Esophagus muscularis mucosa (tissue), 4 donors: ENCODE measurements around the gene PEX11G. TPM values are rescaled to one million over a fixed set of nuclear protein-coding genes. Genes with fewer than 3 reads are reported as not detected.

Experiments
- DNase-seq: peaks from one replicate; pipeline ENCODE4 v3.0.0-alpha.2; 2017; ENCODE audit errors: extremely low spot score
- H3K27ac ChIP-seq, 4 donors: fragments of 200-600 bp; sonication (generic); replicated peaks in 1 of 4; 1 replicate in 3 of 4; 2 replicates in 1 of 4; pipeline ENCODE4 v1.5.1; 2016 to 2019; ENCODE audit warnings: mild to moderate bottlenecking in 1 of 4
- H3K27me3 ChIP-seq, 4 donors: fragments of 200-600 bp; sonication (generic); one replicate each; pipeline versions ENCODE4 v1.5.1 to v1.6.0; 2016 to 2019
- H3K36me3 ChIP-seq, 4 donors: fragments of 200-600 bp; sonication (generic); one replicate each; pipeline ENCODE4 v1.5.1; 2016 to 2019
- H3K4me1 ChIP-seq, 4 donors: fragments of 200-600 bp; sonication (generic); one replicate each; pipeline ENCODE4 v1.5.1; 2016 to 2019
- H3K4me3 ChIP-seq, 4 donors: fragments of 200-600 bp; sonication (generic); 1 replicate in 2 of 4; 2 replicates in 2 of 4; pipeline ENCODE4 v1.5.1; 2016 to 2019; ENCODE audit warnings: mild to moderate bottlenecking in 4 of 4, moderate library complexity in 1 of 4
- H3K9me3 ChIP-seq, 4 donors: fragments of 200-600 bp; sonication (generic); 1 replicate in 3 of 4; 2 replicates in 1 of 4; pipeline ENCODE4 v1.5.1; 2016 to 2019
- CTCF ChIP-seq, 3 experiments: fragments of 200-600 bp in 2 of 3; fragments of 450-650 bp in 1 of 3; sonication (generic) in 2 of 3; IDR thresholded peaks; one replicate each; pipeline ENCODE4 v1.5.1; 2017 to 2019; ENCODE audit warnings: antibody characterized with exemption in 3 of 3, mild to moderate bottlenecking in 2 of 3, moderate library complexity in 1 of 3
- EP300 ChIP-seq: sonication (generic); formaldehyde crosslinking; IDR thresholded peaks from one replicate; pipeline ENCODE4 v1.6.1; 2017; ENCODE audit warnings: antibody characterized with exemption
- POLR2A ChIP-seq: fragments of 450-650 bp; IDR thresholded peaks from one replicate; pipeline ENCODE4 v1.6.1; 2017; ENCODE audit warnings: antibody characterized with exemption, moderate library complexity, mild to moderate bottlenecking, low read depth
- POLR2AphosphoS5 ChIP-seq, 2 donors: sonication (generic); formaldehyde crosslinking; IDR thresholded peaks; one replicate each; pipeline ENCODE4 v1.6.1; 2017; ENCODE audit warnings: antibody characterized with exemption in 2 of 2
- WGBS: methylation state at CpG from one replicate; pipeline ENCODE4 v1.1.5; 2018; 5-methylcytosine and 5-hydroxymethylcytosine counted together
- intact Hi-C: fragments of 100-400 bp; cut with DNase I; formaldehyde crosslinking; loops from one replicate; pipeline ENCODE4 v1.15.1; 2023
- total RNA-seq, 4 donors: library from RNA; depleted of rRNA; stranded (reverse); fragments of >200 nt; gene quantifications; one replicate each; pipeline versions ENCODE4 v1.1.0 to v1.2.1, GENCODE V29; 2016

The PEX11G gene
- total RNA-seq, 4 donors from 2014 or later = 1.7 to 5.3 (median 3.7) TPM

DNA sequence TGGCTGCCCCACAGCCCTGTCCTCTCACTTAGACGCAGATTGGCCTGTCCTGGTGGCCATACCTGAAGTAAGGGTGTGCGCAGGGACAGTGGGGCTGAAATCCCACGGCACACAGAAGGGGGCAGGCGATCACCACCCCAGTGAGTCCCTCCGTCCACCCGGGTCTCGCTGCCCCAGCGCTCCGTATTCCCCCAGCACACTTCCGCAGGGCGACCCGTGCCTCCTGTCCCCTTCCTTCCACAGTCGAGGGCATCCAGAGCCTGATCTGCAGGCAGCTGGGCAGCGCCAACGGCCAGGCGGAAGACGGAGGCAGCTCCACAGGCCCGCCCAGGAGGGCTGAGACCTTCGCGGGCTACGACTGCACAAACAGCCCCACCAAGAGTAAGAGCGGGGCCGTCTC is 25.3 kb downstream of the PEX11G start:
- intact Hi-C loops = no loop called here
- Histone ChIP-seq H3K4me3 (no peak overlapping the region), H3K9me3 (no peaks in the 10 kb centered on the region), H3K4me1 (no peaks in the 10 kb centered on the region), H3K36me3 (peaks cover 66 to 100% (median 88%) of the 10 kb centered on the region in 4 donors), H3K27me3 (no peaks in the 10 kb centered on the region), H3K27ac (no peak overlapping the region)
- WGBS = 97% methylated on average over 22 of the region's 23 CpGs
- TF ChIP-seq POLR2A (no peak), CTCF (IDR thresholded peaks at IDR 0.05) (no peak), POLR2AphosphoS5 (IDR thresholded peaks at IDR 0.05) (no peak), EP300 (no peak)
- no peak for DNase-seq

- no peak overlapping the region for H3K27ac ChIP-seq
- WGBS = 78% methylated on average over 14 of the region's 28 CpGs
- DNase-seq = no peak
- intact Hi-C loops = no loop called here
- no peaks in the 10 kb centered on the region for H3K9me3 ChIP-seq
- no peaks in the 10 kb centered on the region for H3K27me3 ChIP-seq
- no peak for TF ChIP-seq EP300
- no peak overlapping the region for H3K4me3 ChIP-seq
- H3K4me1 ChIP-seq = no peaks in the 10 kb centered on the region
- peaks cover 57 to 98% (median 86%) of the 10 kb centered on the region in 4 donors for H3K36me3 ChIP-seq
Measured at GRCh38 chr19:7461841-7462629, 26.8 kb downstream of the PEX11G start.

GRCh38 chr19:7460562-7460966 is 28.3 kb downstream of the PEX11G start:
- TF ChIP-seq CTCF (IDR thresholded peaks at IDR 0.05) = no peak
- TF ChIP-seq EP300 = no peak
- TF ChIP-seq POLR2AphosphoS5 (IDR thresholded peaks at IDR 0.05) = no peak
- no peak for TF ChIP-seq POLR2A
- intact Hi-C loops = no loop called here

DNA sequence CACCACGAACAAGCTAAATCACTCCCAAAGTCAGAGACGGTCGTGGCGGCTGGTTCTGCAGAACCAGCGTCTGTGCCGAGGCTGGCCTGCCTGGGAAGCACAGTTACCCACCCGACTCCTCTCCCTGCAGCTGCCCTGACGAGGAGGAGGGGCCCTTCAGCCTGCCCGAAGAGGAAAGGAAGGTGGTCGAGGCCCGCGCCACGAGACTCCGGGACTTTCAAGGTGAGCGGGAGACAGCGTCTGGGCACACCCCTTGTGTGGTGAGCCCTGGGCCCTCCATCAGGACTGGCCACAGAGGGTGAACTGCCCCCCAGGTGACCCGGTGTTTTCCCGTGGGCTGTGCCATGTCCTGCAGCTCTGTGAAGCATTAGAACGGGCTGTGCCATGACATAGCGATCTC is 29.1 kb downstream of the PEX11G start:
- 92% methylated on average over 12 of the region's 20 CpGs for WGBS
- no peaks in the 10 kb centered on the region for H3K27me3 ChIP-seq
- H3K27ac ChIP-seq = no peak overlapping the region
- peaks cover 59 to 98% (median 86%) of the 10 kb centered on the region in 4 donors for H3K36me3 ChIP-seq
- intact Hi-C loops = no loop called here
- DNase-seq = no peak
- H3K4me3 ChIP-seq = no peak overlapping the region
- TF ChIP-seq CTCF (IDR thresholded peaks at IDR 0.05) (no peak), POLR2AphosphoS5 (IDR thresholded peaks at IDR 0.05) (no peak)
- no peaks in the 10 kb centered on the region for H3K4me1 ChIP-seq
- no peaks in the 10 kb centered on the region for H3K9me3 ChIP-seq

More at GRCh38 chr19:7460562-7460966, 28.3 kb downstream of the PEX11G start:
- Histone ChIP-seq H3K4me1 (no peaks in the 10 kb centered on the region), H3K4me3 (no peak overlapping the region), H3K9me3 (no peaks in the 10 kb centered on the region), H3K27me3 (no peaks in the 10 kb centered on the region), H3K36me3 (peaks cover 61 to 98% (median 91%) of the 10 kb centered on the region in 4 donors), H3K27ac (no peak overlapping the region)
- WGBS = 88% methylated on average over 14 of the region's 14 CpGs
- DNase-seq = no peak

GRCh38 chr19:7458675-7459074 is 30.2 kb downstream of the PEX11G start:
- TF ChIP-seq CTCF (IDR thresholded peaks at IDR 0.05) (no peak), POLR2AphosphoS5 (IDR thresholded peaks at IDR 0.05) (no peak), POLR2A (no peak), EP300 (no peak)
- H3K36me3 ChIP-seq = peaks cover 49 to 98% (median 82%) of the 10 kb centered on the region in 4 donors

More at GRCh38 chr19:7458675-7459074, 30.2 kb downstream of the PEX11G start:
- DNase-seq = no peak
- Histone ChIP-seq H3K4me1 (no peaks in the 10 kb centered on the region), H3K9me3 (no peaks in the 10 kb centered on the region), H3K4me3 (no peak overlapping the region), H3K27ac (no peak overlapping the region), H3K27me3 (no peaks in the 10 kb centered on the region)
- intact Hi-C loops = no loop called here
- WGBS = 91% methylated on average over 9 of the region's 9 CpGs
